ENCODE data around the gene WDR49.

WDR49 gene

GRCh38 chr3:167507954-167508353 lies 145.8 kb downstream of the WDR49 start:
- H3K4me3 ChIP-seq (ENCODE audit: low read depth in 1 of 5, low read length in 5 of 5), result no peak overlapping the region
- H3K9me3 ChIP-seq (ENCODE audit: control insufficient read depth in 5 of 5, low read length in 5 of 5), result no peaks in the 10 kb centered on the region

DNA sequence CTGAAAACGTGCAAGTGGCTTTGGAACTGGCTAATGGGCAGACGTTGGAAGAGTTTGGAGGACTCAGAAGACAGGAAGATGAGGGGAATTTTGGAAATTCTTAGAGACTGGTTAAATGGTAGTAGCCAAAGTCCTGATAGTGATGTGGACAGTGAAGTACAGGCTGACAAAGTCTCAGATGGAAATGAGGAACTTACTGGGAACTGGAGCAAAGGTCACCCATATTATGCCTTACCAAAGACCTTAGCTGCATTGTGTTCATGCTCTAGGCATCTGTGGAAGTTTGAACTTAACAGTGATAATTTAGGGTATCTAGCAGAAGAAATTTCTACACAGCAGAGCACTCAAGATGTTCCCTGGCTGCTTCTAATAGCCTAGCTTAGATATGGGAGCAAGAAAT lies 151.3 kb downstream of the WDR49 start:
- H3K27ac ChIP-seq (ENCODE audit: low read depth, low read length), result no peak overlapping the region
- H3K36me3 ChIP-seq (ENCODE audit: control insufficient read depth in 5 of 5, insufficient read depth in 5 of 5, low read length in 5 of 5), result no peaks in the 10 kb centered on the region
- no peaks in the 10 kb centered on the region for H3K4me1 ChIP-seq (ENCODE audit: control insufficient read depth in 5 of 5, insufficient read depth in 5 of 5, low read length in 5 of 5)
- no peak overlapping the region for H3K9ac ChIP-seq (ENCODE audit: low read length in 5 of 5)
- no peak overlapping the region for H3K4me3 ChIP-seq (ENCODE audit: low read depth in 1 of 5, low read length in 5 of 5)
- H3K9me3 ChIP-seq (ENCODE audit: control insufficient read depth in 5 of 5, low read length in 5 of 5), result no peaks in the 10 kb centered on the region
- no peaks in the 10 kb centered on the region for H3K27me3 ChIP-seq (ENCODE audit: control insufficient read depth in 5 of 5, insufficient read depth in 4 of 5, low read length in 5 of 5)

More at GRCh38 chr3:167507954-167508353, 145.8 kb downstream of the WDR49 start:
- Histone ChIP-seq H3K4me1 (ENCODE audit: control insufficient read depth in 5 of 5, insufficient read depth in 5 of 5, low read length in 5 of 5) (no peaks in the 10 kb centered on the region), H3K27me3 (ENCODE audit: control insufficient read depth in 5 of 5, insufficient read depth in 4 of 5, low read length in 5 of 5) (no peaks in the 10 kb centered on the region), H3K27ac (ENCODE audit: low read depth, low read length) (no peak overlapping the region), H3K9ac (ENCODE audit: low read length in 5 of 5) (no peak overlapping the region), H3K36me3 (ENCODE audit: control insufficient read depth in 5 of 5, insufficient read depth in 5 of 5, low read length in 5 of 5) (no peaks in the 10 kb centered on the region)

GRCh38 chr3:167501941-167502340 lies 151.8 kb downstream of the WDR49 start:
- no peak overlapping the region for H3K9ac ChIP-seq (ENCODE audit: low read length in 5 of 5)
- no peaks in the 10 kb centered on the region for H3K4me1 ChIP-seq (ENCODE audit: control insufficient read depth in 5 of 5, insufficient read depth in 5 of 5, low read length in 5 of 5)
- no peaks in the 10 kb centered on the region for H3K9me3 ChIP-seq (ENCODE audit: control insufficient read depth in 5 of 5, low read length in 5 of 5)
- no peaks in the 10 kb centered on the region for H3K36me3 ChIP-seq (ENCODE audit: control insufficient read depth in 5 of 5, insufficient read depth in 5 of 5, low read length in 5 of 5)
- no peak overlapping the region for H3K4me3 ChIP-seq (ENCODE audit: low read depth in 1 of 5, low read length in 5 of 5)
- no peaks in the 10 kb centered on the region for H3K27me3 ChIP-seq (ENCODE audit: control insufficient read depth in 5 of 5, insufficient read depth in 4 of 5, low read length in 5 of 5)
- no peak overlapping the region for H3K27ac ChIP-seq (ENCODE audit: low read depth, low read length)

DNA sequence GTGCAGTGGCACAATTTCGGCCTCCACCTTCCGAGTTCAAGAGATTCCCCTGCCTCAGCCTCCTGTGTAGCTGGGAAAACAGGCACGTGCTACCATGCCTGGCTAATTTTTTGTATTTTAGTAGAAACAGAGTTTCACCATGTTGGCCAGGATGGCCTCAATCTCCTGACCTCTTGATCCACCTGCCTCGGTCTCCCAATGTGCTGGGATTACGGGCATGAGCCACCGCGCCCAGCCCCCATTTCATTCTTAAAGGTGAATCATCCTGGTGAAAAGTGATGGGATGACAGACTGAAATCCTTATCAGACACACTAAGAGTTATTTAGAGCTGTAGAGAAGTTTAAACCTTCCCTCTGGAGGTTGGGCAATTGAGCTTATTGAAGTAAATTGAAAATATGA lies 155.8 kb downstream of the WDR49 start:
- H3K36me3 ChIP-seq (ENCODE audit: control insufficient read depth in 5 of 5, insufficient read depth in 5 of 5, low read length in 5 of 5), result no peaks in the 10 kb centered on the region
- peaks cover 0 to 4% (median 0%) of the 10 kb centered on the region in 5 donors for H3K27me3 ChIP-seq (ENCODE audit: control insufficient read depth in 5 of 5, insufficient read depth in 4 of 5, low read length in 5 of 5)
- H3K4me1 ChIP-seq (ENCODE audit: control insufficient read depth in 5 of 5, insufficient read depth in 5 of 5, low read length in 5 of 5), result no peaks in the 10 kb centered on the region
- H3K9ac ChIP-seq (ENCODE audit: low read length in 5 of 5), result no peak overlapping the region
- no peak overlapping the region for H3K27ac ChIP-seq (ENCODE audit: low read depth, low read length)
- H3K9me3 ChIP-seq (ENCODE audit: control insufficient read depth in 5 of 5, low read length in 5 of 5), result no peaks in the 10 kb centered on the region
- no peak overlapping the region for H3K4me3 ChIP-seq (ENCODE audit: low read depth in 1 of 5, low read length in 5 of 5)

GRCh38 chr3:167493244-167493643 lies 160.5 kb downstream of the WDR49 start:
- no peak overlapping the region for H3K27ac ChIP-seq (ENCODE audit: low read depth, low read length)
- H3K36me3 ChIP-seq (ENCODE audit: control insufficient read depth in 5 of 5, insufficient read depth in 5 of 5, low read length in 5 of 5), result no peaks in the 10 kb centered on the region
- H3K9me3 ChIP-seq (ENCODE audit: control insufficient read depth in 5 of 5, low read length in 5 of 5), result no peaks in the 10 kb centered on the region
- no peak overlapping the region for H3K9ac ChIP-seq (ENCODE audit: low read length in 5 of 5)
- no peaks in the 10 kb centered on the region for H3K4me1 ChIP-seq (ENCODE audit: control insufficient read depth in 5 of 5, insufficient read depth in 5 of 5, low read length in 5 of 5)
- H3K4me3 ChIP-seq (ENCODE audit: low read depth in 1 of 5, low read length in 5 of 5), result no peak overlapping the region
- peaks cover 0 to 4% (median 0%) of the 10 kb centered on the region in 5 donors for H3K27me3 ChIP-seq (ENCODE audit: control insufficient read depth in 5 of 5, insufficient read depth in 4 of 5, low read length in 5 of 5)

- peaks cover 0 to 4% (median 0%) of the 10 kb centered on the region in 5 donors for H3K27me3 ChIP-seq (ENCODE audit: control insufficient read depth in 5 of 5, insufficient read depth in 4 of 5, low read length in 5 of 5)
These were observed 162.1 kb downstream of the WDR49 start for GRCh38 chr3:167491621-167492020.

GRCh38 chr3:167489571-167489970 lies 164.2 kb downstream of the WDR49 start:
- no peak overlapping the region for H3K4me3 ChIP-seq (ENCODE audit: low read depth in 1 of 5, low read length in 5 of 5)
- no peak overlapping the region for H3K9ac ChIP-seq (ENCODE audit: low read length in 5 of 5)
- no peaks in the 10 kb centered on the region for H3K4me1 ChIP-seq (ENCODE audit: control insufficient read depth in 5 of 5, insufficient read depth in 5 of 5, low read length in 5 of 5)
- H3K27ac ChIP-seq (ENCODE audit: low read depth, low read length), result no peak overlapping the region
- H3K36me3 ChIP-seq (ENCODE audit: control insufficient read depth in 5 of 5, insufficient read depth in 5 of 5, low read length in 5 of 5), result no peaks in the 10 kb centered on the region
- H3K27me3 ChIP-seq (ENCODE audit: control insufficient read depth in 5 of 5, insufficient read depth in 4 of 5, low read length in 5 of 5), result peaks cover 0 to 4% (median 0%) of the 10 kb centered on the region in 5 donors
- H3K9me3 ChIP-seq (ENCODE audit: control insufficient read depth in 5 of 5, low read length in 5 of 5), result no peaks in the 10 kb centered on the region

More at GRCh38 chr3:167491621-167492020, 162.1 kb downstream of the WDR49 start:
- H3K9me3 ChIP-seq (ENCODE audit: control insufficient read depth in 5 of 5, low read length in 5 of 5), result no peaks in the 10 kb centered on the region
- H3K9ac ChIP-seq (ENCODE audit: low read length in 5 of 5), result no peak overlapping the region
- H3K27ac ChIP-seq (ENCODE audit: low read depth, low read length), result no peak overlapping the region
- H3K4me3 ChIP-seq (ENCODE audit: low read depth in 1 of 5, low read length in 5 of 5), result no peak overlapping the region
- no peaks in the 10 kb centered on the region for H3K4me1 ChIP-seq (ENCODE audit: control insufficient read depth in 5 of 5, insufficient read depth in 5 of 5, low read length in 5 of 5)
- H3K36me3 ChIP-seq (ENCODE audit: control insufficient read depth in 5 of 5, insufficient read depth in 5 of 5, low read length in 5 of 5), result no peaks in the 10 kb centered on the region

DNA sequence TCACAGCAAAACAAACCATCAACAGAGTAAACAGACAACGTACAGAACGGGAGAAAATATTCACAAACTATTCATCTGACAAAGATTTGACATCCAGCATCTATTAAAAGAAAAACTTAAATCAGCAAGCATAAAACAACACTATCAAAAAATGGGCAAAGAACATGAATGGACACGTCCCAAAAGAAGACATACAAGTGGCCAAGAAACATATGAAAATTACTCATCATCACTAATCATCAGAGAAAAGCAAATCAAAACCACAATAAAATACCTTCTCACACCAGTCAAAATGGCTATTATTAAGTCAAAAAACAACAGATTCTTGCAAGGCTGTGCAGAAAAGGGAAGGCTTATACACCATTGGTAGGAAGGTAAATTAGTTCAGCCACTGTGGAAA lies 166.2 kb downstream of the WDR49 start:
- no peak overlapping the region for H3K4me3 ChIP-seq (ENCODE audit: low read depth in 1 of 5, low read length in 5 of 5)
- no peaks in the 10 kb centered on the region for H3K9me3 ChIP-seq (ENCODE audit: control insufficient read depth in 5 of 5, low read length in 5 of 5)
- no peaks in the 10 kb centered on the region for H3K4me1 ChIP-seq (ENCODE audit: control insufficient read depth in 5 of 5, insufficient read depth in 5 of 5, low read length in 5 of 5)
- no peaks in the 10 kb centered on the region for H3K27me3 ChIP-seq (ENCODE audit: control insufficient read depth in 5 of 5, insufficient read depth in 4 of 5, low read length in 5 of 5)
- no peaks in the 10 kb centered on the region for H3K36me3 ChIP-seq (ENCODE audit: control insufficient read depth in 5 of 5, insufficient read depth in 5 of 5, low read length in 5 of 5)
- H3K27ac ChIP-seq (ENCODE audit: low read depth, low read length), result no peak overlapping the region
- H3K9ac ChIP-seq (ENCODE audit: low read length in 5 of 5), result no peak overlapping the region

GRCh38 chr3:167484551-167484950 lies 169.2 kb downstream of the WDR49 start:
- no peaks in the 10 kb centered on the region for H3K4me1 ChIP-seq (ENCODE audit: control insufficient read depth in 5 of 5, insufficient read depth in 5 of 5, low read length in 5 of 5)
- H3K36me3 ChIP-seq (ENCODE audit: control insufficient read depth in 5 of 5, insufficient read depth in 5 of 5, low read length in 5 of 5), result no peaks in the 10 kb centered on the region
- no peak overlapping the region for H3K4me3 ChIP-seq (ENCODE audit: low read depth in 1 of 5, low read length in 5 of 5)
- H3K9me3 ChIP-seq (ENCODE audit: control insufficient read depth in 5 of 5, low read length in 5 of 5), result no peaks in the 10 kb centered on the region
- no peak overlapping the region for H3K9ac ChIP-seq (ENCODE audit: low read length in 5 of 5)
- H3K27ac ChIP-seq (ENCODE audit: low read depth, low read length), result no peak overlapping the region
- no peaks in the 10 kb centered on the region for H3K27me3 ChIP-seq (ENCODE audit: control insufficient read depth in 5 of 5, insufficient read depth in 4 of 5, low read length in 5 of 5)

GRCh38 chr3:167483708-167484475 lies 169.8 kb downstream of the WDR49 start:
- no peaks in the 10 kb centered on the region for H3K4me1 ChIP-seq (ENCODE audit: control insufficient read depth in 5 of 5, insufficient read depth in 5 of 5, low read length in 5 of 5)
- H3K27me3 ChIP-seq (ENCODE audit: control insufficient read depth in 5 of 5, insufficient read depth in 4 of 5, low read length in 5 of 5), result no peaks in the 10 kb centered on the region
- no peaks in the 10 kb centered on the region for H3K9me3 ChIP-seq (ENCODE audit: control insufficient read depth in 5 of 5, low read length in 5 of 5)
- H3K4me3 ChIP-seq (ENCODE audit: low read depth in 1 of 5, low read length in 5 of 5), result no peak overlapping the region
- no peaks in the 10 kb centered on the region for H3K36me3 ChIP-seq (ENCODE audit: control insufficient read depth in 5 of 5, insufficient read depth in 5 of 5, low read length in 5 of 5)
- no peak overlapping the region for H3K27ac ChIP-seq (ENCODE audit: low read depth, low read length)
- no peak overlapping the region for H3K9ac ChIP-seq (ENCODE audit: low read length in 5 of 5)

Data from subcutaneous abdominal adipose tissue (tissue), 5 donors.